HG03469 (cell line): ENCODE data around the gene GNG7.
"Not testable (repeated sequence)": the region's sequence is repeated elsewhere in the genome, so short reads cannot be mapped to it uniquely, and the experiment has no call there.

Experiments
- ATAC-seq: cut with Tn5 transposase; IDR thresholded peaks from one replicate; pipeline ENCODE4 v1.9.1; 2021; ENCODE audit warnings: mild to moderate bottlenecking, moderate library complexity, moderate number of reproducible peaks; ENCODE audit not compliant: unreplicated experiment

Gene GNG7

DNA sequence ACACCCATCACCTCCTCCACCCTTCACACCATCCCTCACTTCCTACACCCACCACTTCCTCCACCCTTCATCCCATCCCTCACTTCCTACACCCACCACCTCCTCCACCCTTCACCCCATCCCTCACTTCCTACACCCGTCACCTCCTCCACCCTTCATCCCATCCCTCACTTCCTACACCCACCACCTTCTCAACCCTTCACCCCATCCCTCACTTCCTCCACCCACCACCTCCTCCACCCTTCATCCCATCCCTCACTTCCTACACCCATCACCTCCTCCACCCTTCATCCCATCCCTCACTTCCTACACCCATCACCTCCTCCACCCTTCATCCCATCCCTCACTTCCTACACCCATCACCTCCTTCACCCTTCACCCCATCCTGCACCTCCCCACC lies 11.6 kb upstream of the GNG7 start:
- ATAC-seq, result not testable (repeated sequence)

DNA sequence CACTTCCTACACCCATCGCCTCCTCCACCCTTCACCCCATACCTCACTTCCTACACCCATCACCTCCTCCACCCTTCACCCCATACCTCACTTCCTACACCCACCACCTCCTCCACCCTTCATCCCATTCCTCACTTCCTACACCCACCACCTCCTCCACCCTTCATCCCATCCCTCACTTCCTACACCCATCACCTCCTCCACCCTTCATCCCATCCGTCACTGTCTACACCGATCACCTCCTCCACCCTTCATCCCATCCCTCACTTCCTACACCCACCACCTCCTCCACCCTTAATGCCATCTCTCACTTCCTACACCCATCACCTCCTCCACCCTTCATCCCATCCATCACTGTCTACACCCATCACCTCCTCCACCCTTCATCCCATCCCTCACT lies 10.7 kb upstream of the GNG7 start:
- not testable (repeated sequence) for ATAC-seq

DNA sequence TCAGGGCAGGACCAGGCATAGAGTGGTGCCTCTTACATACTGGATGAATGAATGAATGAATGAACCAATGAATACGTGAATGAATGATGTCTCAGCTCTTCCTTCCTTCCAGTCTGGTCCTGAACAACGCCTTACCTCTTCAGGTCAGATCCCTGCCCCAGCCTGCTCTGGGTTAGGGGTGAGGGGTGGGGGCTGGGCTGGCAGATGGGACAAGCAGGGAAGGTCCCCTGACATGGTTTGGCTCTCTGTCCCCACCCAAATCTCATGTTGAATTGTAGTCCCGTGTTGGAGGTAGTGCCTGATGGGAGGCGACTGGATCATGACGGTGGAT lies 9.3 kb upstream of the GNG7 start:
- no peak for ATAC-seq

DNA sequence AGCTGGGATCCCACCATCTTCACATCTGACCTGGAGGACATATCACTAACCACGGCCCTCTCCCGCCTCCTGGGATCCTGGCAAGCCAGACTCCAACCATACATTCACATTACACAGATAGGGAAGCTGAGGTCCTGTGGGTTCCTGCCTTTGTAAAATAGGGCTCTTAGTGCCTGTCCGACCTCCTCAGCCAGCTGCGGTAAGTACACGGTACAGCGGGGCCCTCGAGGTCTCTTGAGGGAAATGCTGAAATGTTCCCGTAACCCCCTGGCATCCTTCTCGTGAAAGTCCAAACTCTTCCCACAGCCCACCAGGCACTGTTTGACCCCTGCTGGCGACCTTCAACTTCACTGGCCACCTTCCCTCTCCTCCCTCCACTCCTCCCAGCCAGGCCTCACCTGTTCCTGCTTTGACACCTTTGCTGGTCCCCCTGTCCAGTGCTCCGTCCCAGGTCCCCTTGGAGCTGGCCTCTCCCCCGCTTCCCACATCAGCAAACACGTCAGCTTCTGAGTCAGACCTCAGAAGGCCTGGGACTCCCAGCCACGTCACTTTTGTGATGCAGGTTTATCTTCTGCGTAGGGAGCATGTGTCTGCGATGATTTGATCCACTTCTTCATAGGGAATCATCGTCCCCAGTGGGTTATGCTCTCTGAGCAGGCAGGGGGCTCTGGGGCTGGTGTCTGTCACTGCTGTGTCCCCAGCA lies 8.8 kb upstream of the GNG7 start:
- no peak for ATAC-seq

DNA sequence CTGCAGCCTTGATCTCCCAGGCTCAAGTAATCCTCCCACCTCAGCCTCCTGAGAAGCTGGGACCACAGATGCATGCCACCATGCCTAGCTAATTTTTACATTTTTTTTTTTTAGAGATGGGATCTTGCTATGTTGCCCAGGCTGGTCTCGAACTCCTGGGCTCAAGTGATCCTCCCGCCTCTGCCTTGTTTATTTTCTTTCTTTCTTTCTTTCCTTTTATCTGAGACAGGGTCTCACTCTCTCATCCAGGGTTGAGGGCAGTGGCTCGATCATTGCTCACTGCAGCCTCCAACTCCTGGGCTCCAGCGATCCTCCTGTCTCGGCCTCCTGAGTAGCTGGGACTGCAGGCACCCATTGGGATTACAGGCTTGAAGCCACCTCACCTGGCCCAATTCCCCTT lies 3.8 kb upstream of the GNG7 start:
- no peak for ATAC-seq

DNA sequence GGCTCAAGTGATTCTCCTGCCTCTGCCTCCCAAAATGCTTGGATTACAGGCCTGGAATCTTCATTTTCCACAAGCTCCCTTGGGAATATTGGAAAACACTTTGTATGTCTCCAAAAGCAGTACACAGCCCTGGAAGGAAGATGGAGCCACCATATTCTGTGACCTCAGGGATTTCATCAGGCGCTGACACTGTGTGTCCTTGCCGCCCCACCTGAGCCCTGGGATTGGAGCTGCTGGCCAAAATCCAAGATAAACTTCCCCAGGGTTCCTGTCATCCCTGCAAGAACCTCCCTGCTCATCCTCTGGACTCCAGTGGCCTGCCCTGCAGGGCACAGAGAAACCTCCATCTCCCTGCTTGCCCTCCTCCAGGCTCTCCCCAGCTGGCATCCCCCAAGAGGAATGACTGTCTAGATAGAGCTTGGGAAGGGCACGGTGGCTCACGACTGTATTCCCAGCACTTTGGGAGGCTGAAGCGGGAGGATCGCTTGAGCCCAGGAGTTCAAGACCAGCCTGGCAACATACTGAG lies 1.3 kb upstream of the GNG7 start:
- no peak for ATAC-seq

DNA sequence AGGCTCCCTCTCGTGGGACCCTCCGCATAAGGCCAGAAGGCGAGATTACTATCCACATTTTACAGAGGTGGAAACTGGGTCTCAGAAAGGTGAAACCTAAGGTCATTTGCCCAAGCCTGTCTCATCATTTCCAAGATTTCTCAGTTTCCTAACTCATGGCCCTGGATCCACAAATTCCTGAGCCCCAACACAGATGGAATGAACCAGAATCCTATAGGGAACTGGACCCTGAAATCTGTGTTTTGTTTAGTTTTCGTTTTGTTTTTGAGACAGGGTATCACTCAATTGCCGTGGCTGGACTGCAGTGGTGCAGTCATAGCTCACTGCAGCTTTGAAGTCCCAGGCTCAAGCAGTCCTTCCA lies 563 bp upstream of the GNG7 start:
- ATAC-seq, result no peak

DNA sequence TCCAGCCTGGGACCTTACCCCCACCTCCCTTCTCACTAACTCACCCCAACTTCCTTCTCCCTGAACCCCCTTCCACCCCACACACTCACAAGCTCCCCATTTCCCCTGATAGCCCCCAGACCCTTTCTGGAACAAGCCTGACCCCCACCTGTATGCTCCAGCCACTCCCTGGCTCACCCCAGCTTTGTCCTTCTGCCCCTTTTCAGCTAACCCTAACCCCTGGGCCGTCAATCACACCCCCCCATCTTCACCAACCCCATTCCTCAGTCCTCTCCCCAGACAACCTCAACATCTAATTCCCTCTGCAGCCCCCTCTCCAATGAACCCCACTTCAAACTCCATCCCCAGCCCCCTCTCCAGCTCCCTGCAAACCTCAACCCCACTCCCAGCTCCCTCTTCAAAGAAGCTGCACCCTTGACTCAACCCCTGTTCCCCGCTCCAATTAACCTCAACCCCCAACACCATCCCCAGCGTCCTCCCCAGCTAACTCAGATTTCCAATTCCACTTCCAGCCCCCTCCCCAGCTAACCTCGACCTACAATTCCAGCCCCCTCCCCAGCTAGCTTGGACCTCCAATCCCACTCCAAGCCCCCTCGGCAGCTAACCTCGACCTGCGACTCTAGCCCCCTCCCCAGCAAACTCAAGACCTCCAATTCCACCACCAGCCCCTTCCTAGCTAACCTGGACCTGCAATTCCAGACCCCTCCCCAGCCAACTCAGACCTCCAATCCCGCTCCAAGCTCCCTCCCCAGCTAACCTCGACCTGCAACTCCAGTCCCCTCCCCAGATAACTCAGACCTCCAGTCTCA lies 929 bp downstream of the GNG7 start:
- no peak for ATAC-seq

DNA sequence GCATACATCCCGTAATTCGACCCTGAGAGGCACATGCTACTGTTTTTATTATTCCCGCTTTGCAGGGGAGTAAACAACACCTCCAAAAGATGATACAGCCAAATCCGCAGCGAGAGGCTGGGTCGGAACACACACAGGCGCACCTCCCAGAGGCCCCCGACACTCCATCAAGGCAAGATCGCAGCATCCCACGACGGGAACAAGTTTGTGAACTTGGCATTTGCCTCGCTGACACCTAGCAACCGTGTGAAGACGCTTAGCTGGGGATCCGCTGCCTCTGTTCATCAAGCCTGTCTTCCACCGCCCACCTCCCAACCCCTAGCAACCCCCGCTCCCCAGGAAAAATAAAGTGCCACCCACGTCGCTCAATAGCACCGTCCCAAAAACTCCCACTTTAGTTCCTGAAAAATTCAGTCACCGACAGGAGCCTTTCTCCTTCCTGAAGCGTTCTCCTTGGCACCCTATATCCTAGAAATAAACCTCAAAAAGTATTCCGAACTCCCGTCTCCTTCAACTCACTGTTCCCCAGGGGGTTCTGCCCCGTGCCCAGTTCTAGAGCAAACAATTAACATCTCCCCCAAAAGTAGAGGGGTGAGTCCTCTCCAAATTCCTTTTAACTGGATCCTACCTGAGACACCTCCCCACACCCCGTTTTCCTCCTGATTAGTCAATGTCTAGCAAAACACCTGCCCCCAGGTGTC lies 1.7 kb downstream of the GNG7 start:
- no peak for ATAC-seq

DNA sequence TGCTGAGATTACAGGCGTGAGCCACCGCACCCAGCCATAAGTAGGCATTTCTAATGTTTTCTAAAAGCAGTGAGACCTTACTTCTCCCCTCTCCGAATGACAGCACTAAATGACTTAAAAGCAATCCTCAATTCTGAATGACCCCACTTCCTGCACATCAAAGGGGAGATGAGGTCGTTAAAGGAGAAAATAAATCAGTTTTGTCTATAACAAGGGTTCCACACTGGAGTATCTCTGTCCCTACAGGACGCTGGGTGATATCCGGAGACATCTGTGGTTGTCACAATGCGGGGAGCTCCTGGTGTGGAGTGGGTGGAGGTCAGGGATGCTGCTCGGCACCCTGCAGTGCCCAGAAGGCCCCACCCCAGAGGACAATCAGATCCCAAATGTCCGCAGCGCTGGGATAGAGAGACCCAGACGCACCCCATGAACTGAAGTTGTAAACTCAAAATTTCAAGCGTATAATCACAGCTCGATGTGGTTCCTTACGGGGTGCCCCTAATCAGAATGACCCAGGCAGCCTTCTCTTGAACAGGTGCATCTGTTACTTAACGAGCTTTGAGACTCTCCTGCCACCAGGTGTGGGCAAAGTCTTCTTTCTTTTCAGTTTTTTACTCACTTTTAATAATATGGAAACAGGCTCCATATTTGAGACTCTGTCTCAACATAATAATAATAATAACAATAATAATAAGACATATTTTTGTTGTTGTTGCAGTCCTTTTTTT lies 2.9 kb downstream of the GNG7 start:
- no peak for ATAC-seq

DNA sequence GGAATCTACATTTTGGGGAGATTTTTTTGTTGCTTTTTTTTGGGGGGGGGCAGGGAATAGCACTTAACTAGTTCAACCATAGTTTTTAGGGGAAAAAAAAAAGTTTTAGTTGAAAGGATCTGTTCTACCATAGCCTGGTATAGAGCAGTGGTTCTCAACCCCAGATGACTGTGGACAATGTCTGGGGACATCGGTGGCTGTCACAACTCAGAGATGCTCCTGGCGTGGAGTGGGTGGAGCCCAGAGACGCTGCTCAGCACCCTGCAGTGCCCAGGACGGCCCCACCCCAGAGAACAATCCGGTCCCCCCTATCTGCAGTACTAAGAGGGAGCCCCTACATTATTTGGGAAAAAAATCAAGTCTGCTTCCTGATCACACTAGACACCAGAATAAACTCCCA lies 8.3 kb downstream of the GNG7 start:
- ATAC-seq, result no peak

DNA sequence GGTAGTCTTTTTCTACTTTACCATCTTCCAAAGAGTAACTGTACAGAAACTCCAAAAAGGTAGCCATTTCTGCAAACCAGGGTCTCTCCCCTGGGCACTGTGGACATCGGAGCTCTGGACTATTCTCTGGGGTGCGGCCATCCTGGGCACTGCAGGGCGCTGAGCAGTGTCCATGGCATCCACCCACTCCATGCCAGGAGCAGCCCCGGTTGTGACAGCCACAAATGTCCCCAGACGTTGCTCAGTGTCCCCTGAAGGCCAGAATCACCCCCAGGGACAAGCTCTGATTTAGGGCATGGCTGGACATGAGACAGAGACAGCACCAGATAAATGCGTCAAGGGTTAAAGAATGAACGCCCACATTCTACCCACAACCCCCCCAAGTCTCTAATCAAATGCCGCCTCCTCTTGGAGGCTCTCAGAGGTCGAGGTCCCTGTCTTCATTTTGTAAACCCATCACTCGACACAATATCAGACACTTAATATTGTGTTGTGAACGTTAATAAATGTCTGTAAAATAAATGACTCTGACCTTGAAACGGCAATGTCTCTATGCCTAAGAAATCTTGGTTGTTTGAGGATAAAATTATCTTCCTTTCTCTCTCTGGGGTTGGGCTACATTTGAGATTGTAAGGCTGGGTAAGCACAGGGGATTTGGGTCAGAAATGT lies 8.9 kb downstream of the GNG7 start:
- no peak for ATAC-seq

DNA sequence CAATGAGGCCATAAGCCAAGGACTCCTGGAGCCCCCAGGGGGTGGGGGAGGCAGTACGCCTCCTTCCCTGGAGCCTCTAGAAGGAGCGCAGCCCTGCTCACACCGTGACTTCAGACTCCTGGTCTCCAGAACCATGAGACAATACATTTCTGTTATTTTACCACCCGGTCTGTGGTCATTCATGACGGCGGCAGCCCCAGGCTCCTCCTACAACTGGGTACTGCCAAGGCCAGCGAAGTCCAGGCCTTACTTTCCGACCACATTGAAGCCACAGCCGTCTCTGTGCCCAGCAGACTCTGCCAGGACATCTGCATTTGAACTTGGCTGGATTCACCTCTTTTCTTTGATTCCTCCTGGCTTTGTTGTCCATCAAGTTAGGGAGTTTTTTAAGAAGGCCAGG lies 10.5 kb downstream of the GNG7 start:
- ATAC-seq, result no peak

DNA sequence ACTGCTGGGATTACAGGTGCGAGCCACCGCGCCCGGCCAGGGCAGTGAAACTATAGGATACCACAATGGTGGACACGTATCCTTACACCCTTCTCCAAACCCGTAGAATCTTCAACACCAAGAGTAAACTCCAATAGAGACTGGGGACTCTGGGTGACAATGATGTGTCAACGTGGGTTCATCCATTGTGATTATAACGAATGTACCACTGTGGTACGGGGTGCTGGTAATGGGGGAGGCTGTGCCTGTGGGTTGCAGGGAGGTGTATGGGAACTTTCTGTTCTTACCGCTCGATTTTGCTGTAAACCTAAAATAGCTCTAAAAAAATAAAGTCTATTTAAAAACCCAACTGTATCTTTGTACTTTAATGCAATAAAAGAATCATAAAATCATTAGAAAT lies 11.6 kb downstream of the GNG7 start:
- no peak for ATAC-seq

DNA sequence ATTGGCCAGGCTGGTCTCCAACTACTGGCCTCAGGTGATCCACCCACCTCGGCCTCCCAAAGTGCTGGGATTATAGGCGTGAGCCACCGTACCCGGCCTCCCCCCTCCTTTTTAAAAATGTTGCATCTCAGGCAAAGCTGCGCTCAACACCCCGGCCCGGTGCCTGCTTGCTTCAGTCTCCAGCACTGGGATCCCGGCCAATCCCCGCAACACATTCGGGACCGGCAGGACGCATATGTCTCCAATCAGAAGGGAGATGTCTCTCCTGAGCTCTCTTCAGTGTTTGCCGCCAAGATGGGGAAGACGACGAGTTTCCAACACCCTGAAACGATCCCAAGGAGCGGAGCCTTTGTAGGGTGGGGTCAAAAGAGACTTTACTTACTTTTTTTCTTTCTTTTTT lies 16.1 kb downstream of the GNG7 start:
- no peak for ATAC-seq

DNA sequence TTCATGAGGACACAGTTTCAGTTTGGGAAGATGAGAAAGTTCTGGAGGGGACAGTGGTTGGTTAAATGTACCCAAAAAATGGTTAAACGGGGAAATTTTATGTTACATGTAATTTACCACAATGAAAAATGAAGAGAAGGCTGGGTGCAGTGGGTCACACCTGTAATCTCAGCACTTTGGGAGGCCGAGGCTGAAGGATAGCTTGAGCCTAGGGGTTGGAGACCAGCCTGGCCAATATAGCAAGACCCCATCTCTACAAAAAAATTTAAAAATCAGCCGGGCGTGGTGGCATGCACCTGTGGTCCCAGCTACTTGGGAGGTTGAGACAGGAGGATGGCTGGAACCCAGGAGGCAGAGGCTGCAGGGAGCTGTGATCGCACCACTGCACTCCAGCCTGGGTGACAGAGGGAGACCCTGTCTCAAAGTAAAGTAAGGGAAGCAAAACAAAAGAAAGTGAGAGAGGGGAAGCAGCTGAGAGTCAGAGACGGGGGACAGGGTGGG lies 17.2 kb downstream of the GNG7 start:
- ATAC-seq, result no peak

DNA sequence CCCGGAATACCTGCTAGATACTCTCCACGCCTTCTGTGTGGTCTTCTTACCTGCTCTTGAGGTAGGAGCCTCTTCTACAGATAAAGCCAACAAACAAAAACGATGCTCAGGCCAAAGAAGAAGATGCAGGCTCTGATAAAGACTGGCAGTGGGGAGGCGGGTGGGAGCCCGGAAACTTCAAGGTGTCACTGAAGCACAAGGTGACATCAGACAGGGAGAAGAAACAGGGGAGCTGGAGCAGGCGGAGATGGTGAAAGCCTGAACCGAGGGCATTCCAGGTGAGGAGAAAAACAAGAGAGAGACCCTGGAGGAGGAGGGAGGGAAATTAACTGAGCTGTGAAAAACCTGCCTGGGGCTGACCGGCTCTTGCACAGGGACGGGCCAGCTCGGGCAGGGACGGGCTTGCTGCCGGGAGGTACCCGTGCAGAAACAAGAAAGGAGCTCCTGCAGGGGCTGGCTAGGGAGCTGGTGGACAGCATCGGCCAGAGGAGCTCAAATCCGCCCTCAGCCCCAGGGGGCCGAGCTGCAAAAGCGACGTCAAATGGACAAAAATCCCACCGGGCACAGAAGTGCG lies 19.0 kb downstream of the GNG7 start:
- ATAC-seq, result no peak

DNA sequence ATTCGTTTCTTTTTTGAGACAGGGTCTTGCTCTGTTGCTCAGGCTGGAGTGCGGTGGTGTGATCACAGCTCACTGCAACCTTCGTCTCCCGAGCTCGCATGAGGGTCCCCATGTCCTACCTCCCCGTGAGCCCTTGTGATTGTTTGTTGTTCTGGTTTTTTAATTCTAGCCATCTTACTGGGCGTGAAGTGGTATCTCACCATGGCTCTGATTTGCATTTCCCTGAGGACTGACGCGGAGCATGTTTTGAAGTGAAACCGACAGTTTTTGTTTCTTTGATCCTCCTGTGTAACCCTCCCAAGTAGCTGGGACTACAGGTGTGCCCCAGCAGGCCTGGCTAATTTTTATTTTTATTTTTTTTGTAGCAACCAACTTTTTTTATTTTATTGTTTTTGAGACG lies 21.7 kb downstream of the GNG7 start:
- ATAC-seq, result no peak

DNA sequence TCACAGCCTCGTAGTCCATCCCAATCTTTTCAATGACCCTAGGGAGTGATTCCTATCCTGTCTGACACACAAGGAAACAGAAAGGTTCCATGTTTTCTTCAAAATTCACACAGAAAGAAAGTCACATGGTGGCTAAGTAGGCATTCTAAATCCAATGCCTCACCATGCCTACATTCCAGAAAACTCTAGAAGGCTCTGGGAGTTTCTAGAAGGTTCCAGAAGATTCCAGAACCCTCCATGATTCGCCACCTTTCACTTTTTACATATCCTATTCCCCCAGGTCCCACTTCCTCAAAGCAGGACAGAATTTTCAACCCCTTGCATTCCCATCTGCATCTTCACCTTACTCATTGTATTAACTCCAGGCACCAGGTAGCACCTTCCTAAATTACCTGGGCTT lies 23.1 kb downstream of the GNG7 start:
- no peak for ATAC-seq

DNA sequence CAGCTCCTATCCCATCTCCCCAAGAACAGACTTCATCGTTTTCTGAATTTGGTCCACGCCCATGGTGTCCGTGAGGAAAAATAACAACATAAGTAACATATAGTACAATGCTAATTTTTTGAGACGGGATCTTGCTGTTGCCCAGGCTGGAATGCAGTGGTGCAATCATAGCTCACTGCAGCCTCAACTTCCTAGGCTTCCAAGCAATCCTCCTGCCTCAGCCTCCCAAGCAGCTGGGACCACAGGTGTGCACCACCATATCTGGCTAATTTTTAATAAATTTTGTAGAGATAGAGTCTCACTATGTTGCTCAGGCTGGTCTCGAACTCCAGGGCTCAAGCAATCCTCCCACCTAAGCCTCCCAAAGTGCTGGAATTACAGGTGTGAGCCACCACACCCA lies 23.5 kb downstream of the GNG7 start:
- ATAC-seq, result not testable (repeated sequence)
